ENCODE results near the gene P2RX5. TPM values are rescaled to one million over a fixed set of nuclear protein-coding genes. Genes with fewer than 3 reads are reported as not detected.

Gene P2RX5
- total RNA-seq, 1 experiment from 2014 or later = 8.8 TPM

- TF ChIP-seq USF2 (CRISPR knock-in tag; IDR thresholded peaks at IDR 0.05) (no peak), ESRRA (CRISPR knock-in tag; IDR thresholded peaks at IDR 0.05; ENCODE audit: borderline replicate concordance) (no peak), E2F5 (CRISPR knock-in tag; IDR thresholded peaks at IDR 0.05) (no peak)
Observed at GRCh38 chr17:3698139-3698538, 2.2 kb upstream of the P2RX5 start (continued).

GRCh38 chr17:3697103-3697476, 1.1 kb upstream of the P2RX5 start:
- DNase-seq (ENCODE audit: low spot score) = no peak
- no peak for ATAC-seq
- POLR2A ChIA-PET = no interaction called here
- Mint-ChIP-seq H3K4me3 (no peak overlapping the region), H3K36me3 (peaks cover 7% of the 10 kb centered on the region), H3K9me3 (peaks cover 14% of the 10 kb centered on the region), H3K4me1 (peaks cover 10% of the 10 kb centered on the region), H3K27me3 (ENCODE audit: low read depth) (peaks cover 35% of the 10 kb centered on the region), H3K27ac (no peak overlapping the region)
- CTCF ChIA-PET = interaction anchor here (2.3 to 5.0 kb wide), 2 partner anchors 14 to 95 kb away, joined by 8 to 85 read pairs; no protein-coding TSS in a partner anchor
- TF ChIP-seq AFF4 (CRISPR knock-in tag; IDR thresholded peaks at IDR 0.05; ENCODE audit: borderline replicate concordance) (no peak), TEAD1 (CRISPR knock-in tag; IDR thresholded peaks at IDR 0.05) (no peak), ZNF219 (CRISPR knock-in tag; IDR thresholded peaks at IDR 0.05; ENCODE audit: borderline replicate concordance) (no peak), ZNF423 (CRISPR knock-in tag; IDR thresholded peaks at IDR 0.05) (no peak)

- Mint-ChIP-seq H3K9me3 (0 out of 2 replicates have a peak, but pooled peaks cover 7% of the 10 kb centered on the region), H3K4me1 (peaks cover 10% of the 10 kb centered on the region), H3K27me3 (ENCODE audit: low read depth) (peaks cover 35% of the 10 kb centered on the region), H3K27ac (no peak overlapping the region), H3K36me3 (no peaks in the 10 kb centered on the region), H3K4me3 (peak overlapping the region; percentile 63)
- no peak for TF ChIP-seq ZNF396 (CRISPR knock-in tag; IDR thresholded peaks at IDR 0.05; ENCODE audit: borderline replicate concordance)
- 0 out of 2 replicates have a peak, but pooled peaks have one; percentile 46 for TF ChIP-seq KAT7 (CRISPR knock-in tag; IDR thresholded peaks at IDR 0.05; ENCODE audit: borderline replicate concordance)
- no peak for TF ChIP-seq AR (CRISPR knock-in tag; IDR thresholded peaks at IDR 0.05)
- no peak for TF ChIP-seq ATF2 (CRISPR knock-in tag; IDR thresholded peaks at IDR 0.05; ENCODE audit: borderline replicate concordance, low read depth)
- ChIA-PET POLR2A (interaction anchor here (0.6 to 1.6 kb wide), 6 partner anchors 16 to 379 kb away, joined by 3 to 6 read pairs (median 3); partner anchors contain the start of gene HASPIN), CTCF (interaction anchor here (1.0 to 5.0 kb wide), 10 partner anchors 12 to 162 kb away, joined by 3 to 85 read pairs (median 6); partner anchors contain the start of genes HASPIN and SHPK)
- ATAC-seq = no peak
- DNase-seq (ENCODE audit: low spot score) = no peak
Observed at GRCh38 chr17:3695129-3695722, 729 bp downstream of the P2RX5 start.

Data from WTC11 (cell line).